Activated T-cell treated with anti-CD3 and anti-CD28 coated beads, Interleukin-2, amount 50 U/mL, for 24 hours (primary cell): Measurements from ENCODE around the gene DNM2.
"Not testable (repeated sequence)": the region's sequence is repeated elsewhere in the genome, so short reads cannot be mapped to it uniquely, and the experiment has no call there.

ENCODE experiments used
- DNase-seq: peaks from one replicate; pipeline ENCODE4 v3.0.0-alpha.2; 2020
- H3K27ac Mint-ChIP-seq: 2 replicates; pipeline ENCODE4 v1.8.0; 2020; ENCODE audit warnings: mild to moderate bottlenecking, mixed read lengths
- H3K27me3 Mint-ChIP-seq: 2 replicates; pipeline ENCODE4 v1.8.0; 2020; ENCODE audit warnings: mixed read lengths
- H3K36me3 Mint-ChIP-seq: 2 replicates; pipeline ENCODE4 v1.8.0; 2020; ENCODE audit warnings: low read depth, mixed read lengths
- H3K4me1 Mint-ChIP-seq: 2 replicates; pipeline ENCODE4 v1.8.0; 2020; ENCODE audit warnings: low read depth, mixed read lengths
- H3K4me3 Mint-ChIP-seq: 2 replicates; pipeline ENCODE4 v1.8.0; 2020; ENCODE audit warnings: mild to moderate bottlenecking, moderate library complexity, mixed read lengths
- H3K9me3 Mint-ChIP-seq: 2 replicates; pipeline ENCODE4 v1.8.0; 2020; ENCODE audit warnings: mixed read lengths

DNM2 gene

DNA sequence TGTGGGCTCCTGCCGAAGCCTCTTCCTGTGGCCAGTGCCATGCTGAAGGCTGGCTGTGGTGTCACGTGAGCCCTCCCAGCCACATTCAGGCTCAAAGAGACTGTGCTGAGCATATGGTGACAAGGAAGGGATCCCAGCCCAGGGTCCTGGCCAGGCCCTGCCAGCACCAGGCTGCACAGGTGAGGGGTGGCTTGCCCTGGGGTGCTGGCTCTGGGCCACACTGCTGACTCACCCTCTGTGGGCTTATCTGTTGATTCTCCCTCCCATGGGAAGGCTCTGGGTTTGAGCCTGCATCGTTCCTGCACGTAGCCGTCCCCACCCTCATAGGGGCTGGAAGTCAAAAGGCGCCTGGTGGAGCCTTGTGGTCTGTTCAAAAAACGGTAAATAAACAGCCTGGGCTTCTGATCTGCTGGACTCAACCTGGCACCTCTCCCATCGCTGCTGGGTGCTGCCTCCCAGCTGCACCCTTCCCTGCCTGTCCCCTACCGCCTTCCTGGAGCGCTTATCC lies 31.1 kb downstream of the DNM2 start:
- no peak overlapping the region for H3K4me3 Mint-ChIP-seq
- H3K9me3 Mint-ChIP-seq: no peaks in the 10 kb centered on the region

DNA sequence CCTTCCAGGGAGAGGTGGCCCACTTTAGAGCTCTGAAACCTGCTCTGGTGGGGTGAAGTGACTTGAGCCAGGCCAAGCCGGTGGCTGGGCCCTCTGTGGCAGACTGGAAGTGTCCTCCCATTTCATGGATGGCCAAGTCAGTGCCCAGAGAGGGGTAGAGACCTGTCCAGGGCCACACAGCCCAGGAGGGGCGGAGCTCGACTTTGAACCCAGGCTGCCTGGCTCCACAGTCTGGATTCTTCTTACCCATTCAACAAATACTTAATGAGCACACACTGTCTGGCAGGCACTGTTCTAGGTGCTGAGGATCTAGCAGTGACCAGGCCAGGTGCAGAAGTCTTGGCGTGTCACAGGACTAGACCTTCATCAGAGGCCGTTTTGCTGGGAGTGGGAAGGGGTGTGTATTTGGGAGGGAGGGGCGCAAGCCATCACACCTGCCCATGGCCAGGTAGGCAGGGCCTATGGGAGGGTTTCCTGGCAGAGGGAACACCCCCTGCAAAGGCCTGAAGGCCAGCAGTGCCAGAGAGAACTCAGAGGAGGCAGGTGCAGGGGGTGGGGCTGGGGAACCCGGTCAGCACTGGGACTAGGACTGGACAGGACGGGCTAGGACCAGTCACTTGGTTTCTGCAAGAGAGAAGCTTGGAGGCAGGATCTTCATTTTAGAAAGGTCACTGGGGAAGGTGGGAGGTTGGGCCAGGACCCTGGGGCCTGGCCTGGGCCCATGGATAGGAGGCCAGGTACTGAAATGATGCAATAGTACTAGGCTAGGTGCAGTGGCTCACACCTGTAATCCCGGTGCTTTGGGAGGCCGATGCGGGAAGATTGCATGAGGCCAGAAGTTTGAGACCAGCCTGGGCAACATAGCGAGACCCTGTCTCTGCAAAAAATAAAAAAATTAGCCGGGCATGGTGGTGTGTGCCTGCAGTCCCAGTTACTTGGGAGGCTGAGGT lies 31.8 kb downstream of the DNM2 start:
- Mint-ChIP-seq H3K27me3 (no peaks in the 10 kb centered on the region), H3K9me3 (no peaks in the 10 kb centered on the region)

More for the DNA sequence above, 31.1 kb downstream of the DNM2 start:
- H3K27ac Mint-ChIP-seq: peak overlapping the region; percentile 89
- peaks cover 5% of the 10 kb centered on the region for H3K36me3 Mint-ChIP-seq
- H3K27me3 Mint-ChIP-seq: no peaks in the 10 kb centered on the region
- no peak for DNase-seq
- peaks cover 84% of the 10 kb centered on the region for H3K4me1 Mint-ChIP-seq

DNA sequence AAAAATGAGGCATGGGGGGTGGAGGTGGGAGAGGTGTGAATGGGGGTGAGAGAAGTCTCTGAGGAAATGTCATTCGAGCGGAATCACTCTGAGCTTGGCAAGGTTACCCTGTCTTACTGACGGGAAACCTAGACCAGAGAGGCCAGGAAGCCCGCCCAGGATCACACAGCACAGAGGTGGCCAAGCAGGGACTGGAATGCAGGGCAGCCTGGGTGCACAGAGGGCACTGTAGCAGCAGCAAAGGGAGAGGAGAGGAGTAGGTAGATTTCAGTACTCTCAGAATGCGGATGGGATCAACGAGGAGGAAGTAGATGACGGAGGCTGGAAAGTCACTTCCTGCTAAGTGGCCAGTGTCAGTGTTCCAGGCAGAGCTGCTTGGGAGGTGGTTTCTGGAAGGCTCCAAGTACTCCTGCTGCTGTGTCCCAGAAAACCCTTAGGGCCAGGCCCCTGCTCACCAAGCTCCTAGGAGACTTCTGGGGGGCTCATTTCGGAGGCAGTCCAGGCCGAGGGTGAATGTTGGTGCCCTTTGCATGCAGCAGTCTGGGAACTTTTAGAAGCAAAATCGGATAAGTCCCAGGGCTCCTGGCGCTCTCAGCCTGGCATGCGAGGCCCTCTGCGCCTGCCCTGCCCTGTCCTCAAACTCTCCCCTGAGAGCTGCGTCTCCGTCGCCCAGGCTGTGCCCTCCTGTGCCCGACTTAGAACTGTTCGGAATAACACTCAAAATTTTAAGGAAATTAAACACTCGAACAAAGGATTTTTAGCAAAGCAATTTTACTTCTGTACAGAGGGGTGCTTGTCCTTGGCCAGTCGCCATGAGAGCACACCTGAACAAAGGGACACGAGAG lies 33.5 kb downstream of the DNM2 start:
- peak overlapping the region; percentile 8 for H3K4me3 Mint-ChIP-seq
- peaks cover 4% of the 10 kb centered on the region for H3K36me3 Mint-ChIP-seq
- H3K27ac Mint-ChIP-seq: peak overlapping the region; percentile 91
- no peaks in the 10 kb centered on the region for H3K27me3 Mint-ChIP-seq
- H3K9me3 Mint-ChIP-seq: no peaks in the 10 kb centered on the region
- DNase-seq: no peak
- peaks cover 92% of the 10 kb centered on the region for H3K4me1 Mint-ChIP-seq

More for the DNA sequence above, 31.8 kb downstream of the DNM2 start:
- Mint-ChIP-seq H3K4me1 (peaks cover 87% of the 10 kb centered on the region), H3K4me3 (no peak overlapping the region), H3K27ac (peak overlapping the region; percentile 89), H3K36me3 (peaks cover 2% of the 10 kb centered on the region)
- no peak for DNase-seq

DNA sequence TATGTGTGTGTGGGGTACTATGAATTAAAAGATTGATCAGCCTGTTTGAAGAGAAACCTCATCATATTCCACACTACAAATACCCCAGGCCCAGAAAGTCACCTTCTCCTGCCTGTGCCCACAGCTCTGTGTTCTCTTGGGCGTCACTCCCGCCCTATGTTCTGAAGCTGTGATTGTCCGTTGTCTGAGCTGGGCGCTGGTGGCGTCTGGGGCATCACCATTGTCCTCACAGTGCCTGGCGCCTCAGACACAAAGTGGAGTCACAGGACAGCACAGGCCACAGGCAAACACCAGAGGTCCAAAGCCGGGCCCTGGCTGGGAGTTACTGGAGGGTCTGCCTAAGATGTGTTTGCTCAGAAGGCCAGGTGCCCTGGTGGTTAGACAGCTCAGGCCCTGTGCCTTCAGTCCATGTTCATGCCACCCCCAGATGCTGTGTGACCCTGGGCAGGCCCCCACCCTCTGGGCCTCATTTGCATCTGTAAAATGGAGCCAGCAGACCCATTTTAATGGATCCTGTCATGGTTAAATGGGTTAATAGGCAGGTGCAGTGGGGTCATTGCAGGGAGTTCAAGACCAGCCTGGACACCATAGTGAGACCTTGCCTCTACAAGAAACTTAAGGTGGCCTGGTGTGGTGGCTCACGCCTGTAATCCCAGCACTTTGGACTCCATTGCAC lies 34.5 kb downstream of the DNM2 start:
- H3K4me3 Mint-ChIP-seq: no peak overlapping the region
- DNase-seq: no peak
- no peaks in the 10 kb centered on the region for H3K27me3 Mint-ChIP-seq
- peaks cover 6% of the 10 kb centered on the region for H3K36me3 Mint-ChIP-seq
- peaks cover 94% of the 10 kb centered on the region for H3K4me1 Mint-ChIP-seq
- H3K9me3 Mint-ChIP-seq: no peaks in the 10 kb centered on the region
- peak overlapping the region; percentile 91 for H3K27ac Mint-ChIP-seq

DNA sequence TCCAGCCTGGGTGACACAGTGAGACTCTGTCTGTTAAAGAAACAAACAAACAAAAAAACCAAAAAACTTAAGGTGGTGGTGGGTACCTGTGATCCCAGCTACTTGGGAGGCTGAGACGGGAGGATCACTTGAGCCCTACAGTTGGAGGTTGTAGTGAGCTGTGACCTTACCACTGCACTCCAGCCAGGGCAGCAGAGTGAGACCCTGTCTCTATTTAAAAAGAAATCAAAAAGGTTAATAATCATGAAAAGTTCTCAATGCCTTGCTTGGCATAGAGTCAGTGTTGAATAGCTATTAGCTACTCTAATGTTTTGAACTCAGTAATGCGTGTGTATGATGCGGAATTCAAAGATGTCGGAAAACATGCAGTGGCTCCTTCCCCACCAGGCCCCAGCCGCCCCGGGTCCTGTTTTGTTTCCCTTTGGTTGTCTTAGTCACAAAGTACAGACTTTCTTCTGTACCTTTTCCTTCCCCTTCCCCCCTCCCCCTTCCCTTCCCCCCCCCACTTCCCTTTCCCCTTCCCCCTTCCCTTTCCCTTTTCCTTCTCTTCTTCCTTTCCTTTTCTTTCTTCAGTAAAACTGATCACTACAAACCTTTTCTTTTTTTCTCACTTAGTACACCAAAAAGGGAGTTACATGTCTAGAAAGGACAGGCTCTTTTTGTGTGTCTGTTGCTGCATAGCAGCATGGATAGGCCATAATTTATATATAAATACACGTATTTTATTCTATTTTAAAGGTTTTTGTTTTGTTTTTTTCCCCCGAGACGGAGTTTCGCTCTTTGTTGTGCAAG lies 35.2 kb downstream of the DNM2 start:
- H3K36me3 Mint-ChIP-seq: peaks cover 7% of the 10 kb centered on the region
- no peaks in the 10 kb centered on the region for H3K9me3 Mint-ChIP-seq
- peaks cover 92% of the 10 kb centered on the region for H3K4me1 Mint-ChIP-seq
- H3K27ac Mint-ChIP-seq: peak overlapping the region; percentile 91
- no peak for DNase-seq
- H3K4me3 Mint-ChIP-seq: no peak overlapping the region
- H3K27me3 Mint-ChIP-seq: no peaks in the 10 kb centered on the region

DNA sequence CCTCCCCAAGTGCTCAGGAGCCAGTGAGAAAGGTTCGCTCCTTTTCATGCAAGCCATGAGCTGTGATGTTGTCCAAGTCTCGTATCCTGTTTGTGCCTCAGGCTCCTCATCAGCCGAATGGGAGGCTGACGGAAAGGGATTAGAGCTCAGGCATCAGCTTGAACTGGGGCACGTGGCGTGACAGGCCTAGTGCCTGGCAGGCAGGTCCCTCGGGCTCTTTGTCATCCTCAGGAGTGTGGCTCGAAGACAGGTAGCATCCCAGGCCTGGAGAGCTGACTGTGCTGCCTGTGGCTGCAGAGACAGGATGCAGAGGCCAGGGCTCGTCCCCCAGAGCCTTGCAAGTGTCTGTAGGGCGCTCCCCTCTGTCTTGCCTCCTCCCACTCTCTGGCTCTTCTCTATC lies 38.5 kb downstream of the DNM2 start:
- Mint-ChIP-seq H3K4me3 (no peak overlapping the region), H3K36me3 (peaks cover 29% of the 10 kb centered on the region), H3K4me1 (peaks cover 85% of the 10 kb centered on the region), H3K9me3 (no peaks in the 10 kb centered on the region), H3K27ac (peak overlapping the region; percentile 91), H3K27me3 (no peaks in the 10 kb centered on the region)
- no peak for DNase-seq

DNA sequence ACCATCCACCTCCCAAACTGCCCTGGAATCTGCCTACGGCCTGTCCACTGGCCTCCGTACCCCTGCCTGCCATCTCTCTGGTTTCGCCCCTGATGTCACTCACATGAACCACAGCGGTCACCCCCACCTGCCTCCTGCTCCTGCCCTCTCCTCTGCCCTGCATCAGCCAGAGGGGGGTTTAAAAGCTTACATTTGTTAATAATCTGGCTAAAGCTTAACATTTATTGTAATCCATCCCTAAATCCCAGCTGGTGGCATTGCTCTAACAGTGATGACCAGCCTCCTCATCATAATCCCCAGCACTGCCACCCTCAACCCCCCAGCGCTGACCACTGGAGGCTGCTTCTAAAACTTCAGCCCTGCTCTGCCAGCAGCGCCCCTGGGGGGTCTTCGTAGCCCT lies 38.9 kb downstream of the DNM2 start:
- H3K9me3 Mint-ChIP-seq: no peaks in the 10 kb centered on the region
- no peak overlapping the region for H3K4me3 Mint-ChIP-seq
- H3K27me3 Mint-ChIP-seq: no peaks in the 10 kb centered on the region
- H3K36me3 Mint-ChIP-seq: peaks cover 33% of the 10 kb centered on the region
- no peak for DNase-seq
- peak overlapping the region; percentile 91 for H3K27ac Mint-ChIP-seq
- H3K4me1 Mint-ChIP-seq: peaks cover 86% of the 10 kb centered on the region

DNA sequence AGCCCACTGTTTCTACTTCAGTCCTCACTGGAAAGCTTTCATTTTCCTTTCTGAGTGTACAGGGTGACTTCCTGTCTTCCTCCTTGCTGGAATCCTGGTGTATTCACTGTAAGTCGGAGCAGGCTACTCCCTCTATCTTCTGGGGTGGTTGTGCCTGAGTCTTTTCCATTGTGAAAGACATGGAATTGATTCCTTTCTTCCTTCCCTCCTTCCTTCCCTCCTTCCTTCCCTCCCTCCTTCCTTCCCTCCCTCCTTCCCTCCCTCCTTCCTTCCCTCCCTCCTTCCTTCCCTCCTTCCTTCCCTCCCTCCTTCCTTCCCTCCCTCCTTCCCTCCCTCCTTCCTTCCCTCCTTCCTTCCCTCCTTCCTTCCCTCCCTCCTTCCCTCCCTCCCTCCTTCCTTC lies 40.2 kb downstream of the DNM2 start:
- not testable (repeated sequence) for DNase-seq, H3K4me3 Mint-ChIP-seq, H3K27me3 Mint-ChIP-seq, H3K9me3 Mint-ChIP-seq
- Mint-ChIP-seq H3K4me1 (peaks cover 86% of the 10 kb centered on the region), H3K27ac (peak overlapping the region; percentile 71), H3K36me3 (peaks cover 45% of the 10 kb centered on the region)

DNA sequence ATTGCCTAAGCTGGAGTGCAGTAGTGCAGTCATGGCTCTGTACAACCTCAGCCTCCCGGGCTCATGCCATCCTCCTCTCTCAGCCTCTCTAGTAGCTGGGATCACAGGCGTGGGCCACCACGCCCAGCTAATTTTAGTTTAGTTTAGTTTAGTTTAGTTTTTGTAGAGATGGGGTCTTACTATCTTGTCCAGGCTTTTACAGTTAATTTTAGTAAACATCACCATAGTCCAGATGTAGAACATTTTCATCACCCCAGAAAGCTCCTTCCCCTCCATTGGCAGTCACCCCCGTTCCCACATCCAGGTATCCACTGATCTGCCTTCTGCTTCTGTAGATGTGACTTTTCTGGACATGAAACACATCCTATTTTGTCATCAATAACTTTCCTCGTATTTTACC lies 41.1 kb downstream of the DNM2 start:
- peaks cover 90% of the 10 kb centered on the region for H3K4me1 Mint-ChIP-seq
- H3K4me3 Mint-ChIP-seq: peak overlapping the region; percentile 79
- H3K36me3 Mint-ChIP-seq: peaks cover 55% of the 10 kb centered on the region
- no peaks in the 10 kb centered on the region for H3K9me3 Mint-ChIP-seq
- peak overlapping the region; percentile 96 for H3K27ac Mint-ChIP-seq
- H3K27me3 Mint-ChIP-seq: no peaks in the 10 kb centered on the region
- no peak for DNase-seq

DNA sequence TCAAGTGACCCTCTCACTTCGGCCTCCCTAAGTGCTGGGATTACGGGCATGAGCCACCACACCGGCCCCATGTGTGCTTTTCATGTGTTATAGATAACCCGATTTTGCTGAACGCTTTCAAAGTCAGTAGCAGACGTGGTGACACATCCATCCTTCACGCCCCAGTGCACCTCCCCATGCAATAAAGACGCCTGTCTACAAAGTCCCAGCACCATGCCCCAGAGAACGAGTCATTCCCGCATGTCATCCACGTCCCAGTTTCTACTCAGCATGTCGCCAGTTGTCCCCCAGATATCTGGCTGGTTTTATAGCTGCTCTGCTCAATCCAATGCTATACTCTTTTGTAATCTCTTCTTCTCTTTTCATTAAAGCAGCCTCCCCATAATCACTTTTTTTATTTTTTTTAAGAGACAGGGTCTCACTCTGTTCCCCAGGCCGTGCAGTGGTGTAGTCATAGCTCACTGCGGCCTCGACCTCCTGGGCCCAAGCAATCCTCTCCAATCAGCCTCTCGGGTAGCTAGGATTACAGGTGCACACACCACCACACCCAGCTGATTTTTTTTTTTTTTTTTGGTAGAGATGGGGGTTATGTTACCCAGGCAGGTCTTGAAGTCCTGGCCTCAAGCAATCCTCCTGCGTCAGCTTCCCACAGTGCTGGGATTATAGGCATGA lies 42.5 kb downstream of the DNM2 start:
- Mint-ChIP-seq H3K27ac (peak overlapping the region; percentile 96), H3K9me3 (no peaks in the 10 kb centered on the region), H3K27me3 (no peaks in the 10 kb centered on the region), H3K36me3 (peaks cover 64% of the 10 kb centered on the region), H3K4me3 (peak overlapping the region; percentile 79), H3K4me1 (peaks cover 86% of the 10 kb centered on the region)
- peak; percentile 54 for DNase-seq

DNA sequence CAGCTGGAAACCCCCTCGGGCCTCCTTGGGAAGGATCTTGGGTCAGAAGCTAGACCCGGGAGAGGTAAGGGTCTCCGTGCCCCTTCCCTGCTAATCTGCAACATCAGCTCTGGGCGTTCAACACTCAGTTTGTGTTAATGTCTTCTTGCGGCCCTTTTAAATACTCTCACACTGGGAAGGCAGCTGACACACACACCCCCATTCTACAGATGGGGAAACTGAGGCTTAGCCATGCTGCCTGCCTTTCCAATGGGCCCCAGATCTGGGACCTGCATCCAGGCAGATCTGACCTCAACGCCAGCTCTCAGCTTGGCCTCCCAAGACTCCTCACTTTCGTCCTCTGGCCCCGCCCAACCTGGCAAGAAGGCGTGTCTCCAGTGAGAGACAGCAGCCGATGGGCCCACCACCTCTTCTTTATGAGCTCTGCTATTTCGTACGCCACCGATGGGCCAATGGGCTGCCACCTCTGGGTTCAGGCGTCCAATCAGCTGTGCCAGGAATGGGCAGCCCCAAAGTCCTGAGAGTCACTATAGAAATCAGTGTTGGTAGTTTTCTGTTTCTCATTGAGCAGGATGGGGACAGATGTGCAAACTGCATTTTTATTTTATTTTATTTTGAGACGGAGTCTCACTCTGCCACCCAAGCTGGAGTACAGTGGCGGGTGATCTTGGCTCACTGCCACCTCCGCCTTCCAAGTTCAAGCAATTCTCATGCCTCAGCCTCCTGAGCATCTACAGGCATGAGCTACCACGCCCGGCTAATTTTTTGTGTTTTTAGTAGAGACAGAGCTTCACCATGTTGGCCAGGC lies 43.8 kb downstream of the DNM2 start:
- DNase-seq: no peak
- Mint-ChIP-seq H3K9me3 (no peaks in the 10 kb centered on the region), H3K4me1 (peaks cover 77% of the 10 kb centered on the region), H3K4me3 (no peak overlapping the region), H3K27ac (peak overlapping the region; percentile 89), H3K27me3 (no peaks in the 10 kb centered on the region), H3K36me3 (peaks cover 62% of the 10 kb centered on the region)

DNA sequence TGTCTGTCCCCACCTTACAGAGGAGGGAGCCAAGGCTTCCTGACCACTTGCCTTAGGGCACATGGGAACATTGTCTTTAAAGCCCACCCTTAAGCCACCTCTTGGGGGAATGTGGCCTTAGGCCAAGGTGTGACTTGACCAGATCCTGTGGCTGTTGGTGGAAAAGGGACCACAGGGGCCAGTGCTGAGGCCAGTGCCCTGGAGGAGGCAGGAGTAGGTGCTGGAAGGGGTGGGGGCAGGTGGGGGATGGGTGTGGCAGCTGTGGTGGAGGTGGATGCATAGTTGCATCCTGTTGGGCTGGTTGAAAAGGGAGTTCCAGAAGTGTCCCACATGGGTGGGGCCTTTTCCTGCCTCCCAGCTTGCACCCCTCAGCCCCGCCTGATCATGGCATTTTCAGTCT lies 44.8 kb downstream of the DNM2 start:
- H3K9me3 Mint-ChIP-seq: no peaks in the 10 kb centered on the region
- H3K27me3 Mint-ChIP-seq: no peaks in the 10 kb centered on the region
- no peak overlapping the region for H3K4me3 Mint-ChIP-seq
- H3K4me1 Mint-ChIP-seq: peaks cover 68% of the 10 kb centered on the region
- DNase-seq: no peak
- peaks cover 67% of the 10 kb centered on the region for H3K36me3 Mint-ChIP-seq
- peak overlapping the region; percentile 89 for H3K27ac Mint-ChIP-seq
